Smooth muscle cell of the brain vasculature (primary cell): ENCODE measurements around the gene RAB7B.
"Not testable (repeated sequence)": the region's sequence is repeated elsewhere in the genome, so short reads cannot be mapped to it uniquely, and the experiment has no call there.

ENCODE experiments used
- DNase-seq: peaks from one replicate; pipeline ENCODE4 v3.0.0-alpha.2; 2012; ENCODE audit warnings: low read depth, low spot score

Gene RAB7B

DNA sequence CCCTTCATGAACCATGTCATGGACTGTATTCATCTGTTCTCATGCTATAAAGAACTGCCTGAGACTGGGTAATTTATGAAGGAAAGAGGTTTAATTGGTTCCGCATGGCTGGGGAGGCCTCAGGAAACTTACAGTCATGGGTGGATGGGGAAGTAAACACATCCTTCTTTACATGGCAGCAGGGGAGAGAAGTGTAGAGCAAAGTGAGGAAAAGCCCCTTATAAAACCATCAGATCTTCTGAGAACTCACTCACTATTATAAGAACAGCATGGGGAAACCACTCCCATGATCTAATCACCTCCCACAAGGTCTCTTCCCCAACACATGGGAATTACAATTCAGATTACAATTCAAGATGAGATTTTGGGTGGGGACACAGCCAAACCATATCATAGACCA, 6.6 kb downstream of the RAB7B start:
- not testable (repeated sequence) for DNase-seq

DNA sequence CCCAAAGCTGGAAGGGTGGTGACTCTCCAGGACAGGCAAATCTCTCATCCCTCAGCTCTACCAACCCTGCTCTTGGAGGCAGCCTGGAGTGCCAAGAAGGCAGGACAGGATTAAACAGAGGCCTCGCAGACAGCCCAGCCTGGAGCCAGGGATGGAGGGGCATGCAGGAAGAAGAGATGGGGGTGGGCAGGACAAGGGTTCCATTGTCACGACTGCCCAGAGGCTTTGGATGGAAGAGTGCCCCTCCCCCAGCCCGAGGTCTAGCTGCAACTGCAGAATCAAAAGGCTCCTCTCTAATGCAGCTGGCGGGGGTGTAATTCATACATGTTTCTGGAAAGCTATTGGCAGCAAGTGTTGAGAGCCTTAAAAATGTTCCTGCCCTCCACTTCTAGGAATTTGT, 8.8 kb downstream of the RAB7B start:
- no peak for DNase-seq

DNA sequence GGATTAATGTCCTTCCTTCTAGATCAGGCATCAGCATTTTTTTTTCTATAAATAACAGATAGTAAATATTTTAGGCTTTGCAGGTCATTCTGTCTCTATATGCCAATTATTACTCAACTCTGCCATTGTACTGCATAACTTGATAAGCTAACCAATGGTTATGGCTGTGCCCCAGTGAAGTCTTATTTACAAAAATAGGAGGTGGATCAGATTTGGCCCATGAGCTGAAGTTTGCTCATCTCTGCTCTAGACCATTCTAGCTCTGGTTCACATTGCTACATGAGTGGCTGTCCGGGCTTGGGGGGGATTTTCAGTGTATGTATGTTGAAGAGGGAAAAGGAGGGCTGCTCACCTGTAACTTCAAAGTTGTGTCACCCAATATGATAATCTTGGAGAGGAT, 10.1 kb downstream of the RAB7B start:
- DNase-seq, result no peak

DNA sequence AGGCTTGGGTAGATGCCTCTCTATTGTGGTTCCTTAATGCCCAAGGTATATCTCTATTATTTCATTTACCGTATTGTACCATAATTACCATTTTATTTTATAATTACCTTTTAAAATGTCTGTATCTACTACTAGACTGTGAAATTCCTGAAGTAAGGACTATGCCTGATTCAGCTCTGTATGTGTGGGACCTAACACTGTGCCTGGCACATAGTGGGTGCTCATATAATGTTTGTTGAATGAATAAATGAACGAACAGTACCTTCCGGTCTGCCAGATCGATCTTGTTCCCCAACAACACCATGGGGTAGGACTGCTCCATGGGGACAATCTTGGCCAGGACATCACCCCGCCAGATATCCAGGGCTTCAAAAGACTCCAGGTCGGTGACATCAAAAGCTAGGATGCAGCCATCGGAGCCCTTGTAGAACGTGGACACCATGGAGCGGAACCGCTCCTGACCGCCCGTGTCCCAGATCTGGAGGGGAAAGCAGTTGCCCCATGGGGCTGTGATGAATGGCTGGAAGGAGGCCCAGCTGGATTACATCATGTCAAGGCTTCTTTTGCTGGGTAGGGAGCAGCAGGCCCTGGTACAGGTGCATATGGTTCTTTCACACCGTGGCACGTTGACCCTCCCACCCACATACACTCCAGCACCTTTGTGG, 10.8 kb downstream of the RAB7B start:
- no peak for DNase-seq

DNA sequence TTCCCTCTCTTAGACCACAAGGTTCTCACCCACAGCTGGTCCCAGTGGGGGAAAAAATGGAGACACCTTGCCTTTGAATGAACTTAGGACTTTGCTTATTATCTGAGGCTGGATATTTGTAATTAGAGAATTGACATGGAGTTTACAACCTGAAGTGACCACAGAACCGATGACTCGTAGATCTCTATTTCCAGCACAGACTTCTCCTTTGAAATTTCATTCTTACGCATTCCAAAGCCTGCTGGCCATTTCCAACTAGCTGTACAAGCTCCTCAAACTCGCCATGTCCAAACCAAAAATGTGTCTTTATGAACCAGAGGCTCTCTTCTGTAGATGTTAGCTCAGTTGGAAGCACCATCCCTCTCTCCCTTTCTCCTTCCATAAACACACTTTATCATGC, 12.0 kb downstream of the RAB7B start:
- no peak for DNase-seq

DNA sequence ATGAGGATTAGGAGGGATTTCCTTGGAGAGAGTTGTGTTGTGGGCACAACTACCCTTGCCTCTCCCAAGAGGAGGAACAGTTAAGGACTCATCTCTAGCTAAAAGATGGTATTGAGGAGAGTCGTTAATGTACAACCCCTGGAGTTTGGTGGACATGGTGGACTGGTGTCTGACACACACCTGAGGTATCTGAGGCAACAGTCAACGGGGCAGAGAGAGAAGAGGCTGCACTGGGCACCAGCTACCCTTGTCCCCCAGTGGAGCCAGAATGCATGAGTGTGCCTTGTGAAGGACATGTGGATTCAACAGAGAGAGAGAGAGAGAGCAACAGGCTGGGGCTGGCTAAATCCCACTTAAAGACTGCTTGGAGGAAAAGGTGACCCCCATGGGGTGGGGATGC, 13.0 kb downstream of the RAB7B start:
- DNase-seq, result no peak

DNA sequence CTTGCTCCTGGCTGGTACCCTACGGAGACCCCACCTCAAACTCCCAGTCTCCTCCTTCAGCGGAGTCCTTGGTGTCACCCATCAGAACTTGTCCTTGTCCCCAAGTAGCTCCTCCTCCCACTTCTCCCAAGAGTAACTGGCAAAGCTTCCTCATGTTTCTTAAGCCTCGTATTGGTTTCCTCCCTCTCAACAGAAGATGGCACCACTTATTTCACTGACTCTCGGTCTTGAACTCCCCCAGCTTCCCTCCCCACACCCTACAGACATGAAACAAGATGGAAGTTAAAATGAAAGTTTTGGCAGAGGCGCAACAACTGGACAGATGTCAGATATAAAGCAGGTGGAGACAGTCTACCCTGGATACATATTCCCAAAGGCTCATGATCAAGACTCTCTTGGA, 13.4 kb downstream of the RAB7B start:
- DNase-seq, result no peak

DNA sequence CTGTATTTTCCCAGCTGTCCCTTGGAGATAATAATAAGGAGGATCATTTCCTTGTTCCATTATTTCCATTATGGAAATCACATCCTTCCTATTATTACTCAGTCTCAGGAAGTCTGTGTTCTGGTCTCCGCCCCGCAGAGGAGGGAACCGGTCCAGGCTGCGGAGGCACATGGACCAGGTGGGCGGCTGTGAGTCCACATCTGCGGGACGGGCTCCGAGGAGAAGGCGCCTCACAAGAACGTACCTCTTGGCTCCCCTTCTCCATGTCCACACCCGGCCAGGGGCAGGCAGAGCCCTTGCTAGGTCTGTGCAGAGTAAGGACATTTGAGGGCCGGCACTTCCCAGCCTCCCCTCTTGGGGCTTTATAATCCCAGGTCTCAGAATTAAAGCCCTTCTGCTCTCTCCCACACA, 14.6 kb downstream of the RAB7B start:
- DNase-seq, result no peak

DNA sequence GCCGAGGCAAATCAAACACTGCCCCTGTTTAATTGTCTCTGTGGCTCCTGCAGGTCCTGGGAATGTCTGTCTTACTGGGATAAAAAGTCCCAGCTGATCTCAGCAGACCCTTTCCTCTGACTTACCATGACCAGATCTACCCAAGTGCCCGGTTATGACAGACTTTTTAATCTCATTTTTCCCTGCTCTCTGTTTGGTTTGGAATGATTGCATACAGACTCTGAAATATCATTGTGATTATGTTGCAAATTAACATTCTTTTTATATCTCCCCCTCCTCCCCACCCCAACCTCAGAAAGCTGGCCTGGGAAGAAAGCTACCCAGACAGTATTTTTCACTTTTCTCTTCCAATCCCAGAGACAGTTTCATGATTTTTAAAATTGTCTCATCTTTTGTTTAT, 16.3 kb downstream of the RAB7B start:
- no peak for DNase-seq

DNA sequence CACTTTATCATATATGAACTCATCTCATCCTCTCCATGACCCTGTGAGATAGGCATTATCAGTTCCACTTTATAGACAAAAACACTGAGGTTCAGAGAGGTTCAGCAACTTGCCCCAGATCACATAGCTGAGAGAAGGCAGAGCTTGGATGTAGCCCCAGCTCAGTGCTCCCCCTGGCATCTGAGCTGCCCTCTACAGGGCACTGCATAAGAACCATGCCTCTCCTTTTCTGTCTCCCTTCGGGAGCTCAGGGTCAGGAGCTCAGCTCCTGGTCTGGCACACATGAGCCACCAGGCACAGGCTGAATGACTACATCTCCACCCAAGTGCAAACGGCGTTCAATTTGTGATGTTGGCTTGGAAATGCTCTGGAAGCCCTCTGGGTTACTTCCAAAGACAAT, 16.9 kb downstream of the RAB7B start:
- no peak for DNase-seq

DNA sequence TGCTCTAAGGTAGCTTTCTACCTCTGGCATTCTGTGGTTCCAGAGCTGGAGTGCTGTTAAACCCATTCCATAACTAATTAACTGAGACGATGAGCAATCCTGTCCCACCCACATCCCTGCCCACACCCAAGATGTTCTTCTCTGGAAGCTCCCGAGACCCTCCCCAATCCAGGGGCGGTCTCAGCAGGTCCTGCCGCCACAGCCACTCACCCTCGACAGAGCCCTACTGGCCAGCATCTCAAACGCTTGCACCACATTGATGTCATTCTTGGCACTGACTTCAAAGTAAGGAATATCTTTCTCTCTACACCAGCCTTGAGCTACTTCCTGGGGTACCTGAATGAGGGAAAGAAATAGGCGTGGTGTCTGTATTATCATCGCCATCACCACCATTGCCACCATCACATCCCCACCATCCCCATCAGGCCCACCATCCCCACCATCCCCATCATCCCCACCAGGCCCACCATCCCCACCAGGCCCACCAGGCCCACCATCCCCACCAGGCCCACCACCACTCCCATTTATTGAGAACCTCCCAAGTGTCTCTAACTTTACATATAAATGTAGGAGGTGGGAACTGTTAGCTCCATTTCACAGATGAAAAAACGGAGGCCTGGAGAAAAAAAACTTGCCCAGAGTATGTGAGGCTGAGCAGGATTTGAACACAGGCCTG, 17.7 kb downstream of the RAB7B start:
- DNase-seq, result no peak

DNA sequence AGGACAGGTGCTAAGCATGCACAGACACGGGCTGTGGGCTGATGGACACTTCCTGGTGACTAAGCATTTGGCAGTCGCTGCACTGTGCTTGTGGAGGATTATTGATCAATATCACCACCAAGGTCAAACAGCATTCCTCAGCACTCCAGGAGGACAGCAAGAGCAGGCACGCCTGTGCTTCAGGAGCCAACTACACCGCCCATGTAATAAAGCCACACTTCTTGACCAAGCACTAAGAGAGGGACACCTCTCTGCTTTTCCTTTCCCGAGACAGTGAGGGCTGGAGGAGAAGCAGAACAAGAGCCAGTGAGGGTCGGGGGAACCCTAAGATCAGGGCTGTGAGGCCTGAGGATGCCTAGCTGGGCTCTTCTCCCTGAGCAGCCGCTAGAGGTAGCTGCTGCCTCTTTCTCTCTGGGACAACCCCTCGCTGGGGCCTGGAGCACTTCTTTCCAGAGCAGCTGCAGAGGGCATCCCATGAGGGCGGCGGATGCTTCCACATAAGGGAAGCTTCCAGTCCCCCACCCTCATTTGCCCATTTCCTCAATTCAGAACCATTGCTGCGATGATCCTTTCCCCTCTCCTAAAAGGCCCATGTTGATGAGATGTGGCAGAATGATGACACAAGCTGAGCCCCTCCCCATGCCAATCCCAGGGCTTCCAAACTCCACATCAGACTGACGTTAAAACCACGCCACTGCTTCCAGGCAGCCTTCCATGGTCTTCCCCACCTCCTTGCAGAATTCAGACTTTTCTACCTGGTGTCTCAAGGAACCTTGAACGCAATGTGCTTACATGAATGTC, 19.1 kb downstream of the RAB7B start:
- peak; percentile 29 for DNase-seq

DNA sequence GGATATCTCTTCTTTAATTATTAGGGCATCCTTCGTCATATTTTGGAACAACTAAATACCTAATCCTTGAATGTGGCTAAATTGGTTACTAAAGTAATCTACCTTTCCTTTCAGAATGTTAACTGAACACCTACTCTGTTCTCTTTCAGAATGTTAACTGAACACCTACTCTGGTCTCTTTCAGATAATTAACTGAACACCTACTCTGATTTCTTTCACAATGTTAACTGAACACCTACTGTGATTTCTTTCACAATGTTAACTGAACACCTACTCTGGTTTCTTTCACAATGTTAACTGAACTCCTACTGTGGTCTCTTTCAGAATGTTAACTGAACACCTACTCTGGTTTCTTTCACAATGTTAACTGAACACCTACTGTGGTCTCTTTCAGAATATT, 21.9 kb downstream of the RAB7B start:
- no peak for DNase-seq

DNA sequence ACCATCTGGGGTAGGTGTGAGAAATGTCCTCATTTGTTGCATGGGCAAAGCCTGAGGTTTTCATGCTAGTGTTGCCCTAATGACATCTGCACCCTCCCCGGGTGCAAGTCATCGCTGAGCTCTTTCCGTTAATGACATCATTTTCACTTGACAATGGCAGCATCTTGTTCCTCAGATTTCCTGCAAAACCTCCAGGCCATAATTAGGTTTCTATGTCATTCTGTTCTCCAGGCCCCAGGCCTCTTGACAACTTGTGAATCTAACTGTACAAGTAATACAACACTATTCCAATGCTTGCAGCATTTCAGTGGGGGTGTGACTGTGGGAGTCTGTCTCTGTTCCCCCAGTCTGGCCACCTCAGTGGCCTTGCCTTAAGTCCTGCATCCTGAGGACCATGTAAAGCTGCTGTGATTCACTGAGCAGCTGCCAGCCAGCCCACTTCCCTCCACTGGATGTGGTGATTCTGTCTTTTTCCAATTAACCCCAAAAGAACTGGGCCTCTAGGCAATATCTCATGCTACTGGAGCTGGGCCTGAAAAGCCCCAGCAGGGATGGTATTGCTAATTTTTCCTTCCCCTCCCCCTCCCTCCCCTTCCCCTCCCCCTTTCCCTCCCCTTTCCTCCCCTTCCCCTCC, 22.8 kb downstream of the RAB7B start:
- no peak for DNase-seq

DNA sequence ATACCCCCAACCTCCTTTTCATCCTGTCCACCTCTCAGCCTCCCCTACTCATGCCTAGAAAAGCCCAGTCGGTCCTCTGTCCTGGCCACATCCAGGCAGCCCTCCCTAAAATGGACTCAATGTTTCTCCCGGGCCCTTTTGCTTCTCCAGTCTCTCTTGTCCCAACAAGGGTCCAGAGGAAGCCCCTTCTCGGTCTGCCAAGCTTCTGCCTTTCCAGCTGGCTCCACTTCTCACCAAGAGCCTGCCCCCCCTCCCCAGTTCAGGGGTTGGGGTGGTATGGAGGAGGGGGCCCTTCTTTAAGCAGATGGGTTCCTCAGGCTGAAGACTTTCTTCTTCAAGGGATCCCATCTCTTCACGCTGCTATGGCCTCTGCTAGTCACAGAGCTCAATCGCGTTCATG, 23.9 kb downstream of the RAB7B start:
- DNase-seq, result no peak

DNA sequence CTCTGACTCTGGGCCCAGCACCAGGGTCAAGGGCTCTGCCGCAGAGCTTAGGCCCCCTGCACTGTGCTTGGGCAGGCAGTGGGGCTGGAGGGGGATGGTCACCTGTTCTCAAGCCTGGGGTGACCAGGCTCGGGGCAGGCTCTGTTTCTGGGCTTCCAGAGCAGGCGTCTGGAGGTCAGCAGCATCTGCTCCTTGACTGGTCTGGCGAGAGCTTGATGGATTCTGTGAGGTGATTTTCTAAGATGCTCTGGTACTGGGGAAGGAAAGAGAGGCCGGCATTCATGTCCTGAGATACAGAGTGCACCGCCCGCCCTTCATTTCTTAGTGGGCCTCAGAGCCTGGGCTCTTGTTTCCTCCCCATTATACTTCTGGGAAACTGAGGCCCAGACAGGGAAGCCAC, 24.5 kb downstream of the RAB7B start:
- no peak for DNase-seq

DNA sequence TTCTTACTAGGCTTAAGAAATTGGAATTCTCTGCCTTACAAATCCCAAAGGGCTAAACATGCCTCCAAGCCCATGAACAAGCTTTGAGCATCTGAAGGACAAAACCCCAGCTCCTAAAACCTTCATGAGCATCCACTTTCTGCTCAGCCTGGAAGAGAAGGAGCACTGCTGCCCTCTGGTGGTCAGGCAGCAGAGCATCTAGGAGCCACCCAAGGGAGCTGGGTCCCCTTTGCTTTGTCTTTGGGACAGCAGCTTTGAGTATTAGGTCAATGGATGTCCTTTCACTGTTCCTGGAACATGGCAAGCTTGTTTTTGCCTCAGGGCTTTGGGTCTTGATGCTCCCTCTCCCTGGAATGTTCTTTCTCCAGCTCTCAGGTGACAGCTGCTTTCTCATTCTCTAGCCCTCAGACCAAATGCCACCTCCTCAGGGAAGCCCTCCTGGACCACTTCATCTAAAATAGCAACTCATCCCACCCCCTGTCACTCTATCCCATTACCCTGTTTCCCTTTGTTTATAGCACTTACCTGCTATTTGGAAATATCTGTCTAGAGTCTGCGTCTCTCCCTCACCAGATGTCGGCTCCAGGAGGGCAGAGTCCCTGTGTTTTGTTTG, 25.7 kb downstream of the RAB7B start:
- peak; percentile 50 for DNase-seq

DNA sequence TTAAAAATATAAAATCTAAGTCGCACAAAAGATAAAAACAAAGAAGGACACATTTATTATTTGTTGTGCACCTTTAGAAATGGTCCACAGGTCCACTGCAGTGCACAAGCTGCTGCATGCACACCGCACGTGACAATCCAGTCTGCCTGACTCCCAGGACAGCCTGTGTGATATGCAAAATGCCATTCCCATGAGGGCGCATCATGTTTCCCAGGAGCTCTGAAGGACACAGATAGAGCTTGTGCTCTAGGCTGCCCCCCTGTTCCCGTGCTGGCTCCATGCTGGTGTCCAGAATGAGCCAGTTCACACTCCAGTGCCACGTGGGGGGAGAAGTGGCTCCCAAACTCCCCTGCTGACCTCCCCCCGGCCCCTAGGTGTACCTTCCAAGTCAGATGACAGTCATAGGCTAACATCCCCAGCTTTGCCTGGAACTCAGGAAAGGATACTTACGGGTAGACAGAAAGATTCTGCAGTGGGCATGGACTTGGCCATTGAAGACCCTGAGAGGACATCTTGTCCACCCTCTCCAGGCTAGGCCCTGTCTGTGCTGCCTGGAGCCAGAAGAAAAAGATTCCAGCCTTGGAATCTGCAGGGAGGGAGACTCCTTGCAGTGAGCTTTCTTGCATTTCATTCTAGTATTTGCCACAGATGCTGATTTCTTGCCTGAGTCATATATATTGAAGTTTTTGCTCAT, 26.3 kb downstream of the RAB7B start:
- no peak for DNase-seq

DNA sequence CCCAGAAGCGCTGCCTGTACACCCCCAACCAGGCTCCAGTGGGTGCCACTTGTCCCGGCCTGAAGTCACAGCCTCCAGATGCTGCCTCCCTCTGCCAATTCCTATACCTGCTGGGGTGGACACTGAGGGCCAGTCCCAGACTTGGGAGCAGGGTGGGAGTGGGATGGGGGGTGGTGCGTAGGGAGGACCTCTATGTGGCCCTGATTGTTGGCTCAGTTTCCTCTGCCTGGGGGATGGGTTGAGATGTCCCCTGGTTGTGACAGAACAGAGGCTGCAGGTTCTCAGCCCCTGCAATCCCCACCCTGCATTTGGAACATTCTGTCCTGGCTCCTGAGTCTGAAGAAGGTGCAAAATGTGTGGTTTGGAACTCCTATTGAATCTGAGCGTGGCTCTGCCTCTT, 27.2 kb downstream of the RAB7B start:
- DNase-seq, result no peak

DNA sequence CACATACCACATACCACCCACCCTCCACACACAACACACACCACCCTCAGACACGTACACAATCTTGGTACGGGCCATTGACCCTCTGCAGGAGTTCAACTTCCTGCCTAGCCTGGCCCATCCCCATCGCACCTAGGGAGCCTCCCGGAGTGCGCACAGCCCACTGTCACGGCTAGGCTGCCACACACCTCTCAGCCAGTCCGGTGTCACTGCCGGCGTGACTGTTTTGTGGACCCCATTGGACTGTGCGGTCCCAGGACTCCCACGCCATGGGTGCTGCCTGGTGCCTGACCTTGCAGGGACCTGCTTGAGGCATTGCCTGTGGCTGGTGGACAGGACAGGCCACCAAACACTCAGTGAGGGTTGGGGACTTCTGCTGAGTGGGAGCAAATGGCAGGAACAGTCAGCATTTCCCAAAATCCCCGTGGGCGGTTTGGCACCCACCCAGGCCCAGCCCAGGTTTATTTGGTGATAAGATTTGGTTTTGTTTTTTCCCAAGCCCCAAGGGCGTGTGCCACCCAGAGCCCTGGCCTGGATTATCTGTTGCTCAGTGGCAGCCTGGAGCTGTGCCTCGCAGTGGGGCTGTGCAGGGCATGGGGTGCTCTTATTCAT, 27.7 kb downstream of the RAB7B start:
- no peak for DNase-seq

DNA sequence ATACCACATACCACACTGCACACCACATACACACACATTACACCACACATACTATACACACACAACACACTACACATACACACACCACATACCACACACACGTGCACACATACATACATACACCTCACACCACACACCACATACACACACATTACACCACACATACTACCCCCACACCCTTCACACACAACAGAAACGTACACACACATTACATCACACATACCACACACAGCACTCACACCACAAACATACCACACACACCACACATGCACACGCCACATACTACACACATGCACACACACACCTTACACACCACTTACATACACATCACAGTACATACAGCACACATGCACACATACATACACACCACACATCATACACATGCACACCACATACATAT, 28.5 kb downstream of the RAB7B start:
- no peak for DNase-seq
